Activated naive CD4-positive, alpha-beta T cell treated with anti-CD3 and anti-CD28 coated beads, Interleukin-2, amount 10 ng/mL, durations not matched to agents 7 days and 5 days (primary cell): ENCODE results near the gene TSPAN14.
A peak's percentile ranks its signal among the peaks of the same experiment; 100 is the strongest.

Source experiments
- CTCF ChIA-PET: fragments of 350-600 bp; sonication (Branson Sonifier 250); formaldehyde crosslinking; loops from one replicate; lab custom pipeline; 2021; ENCODE audit warnings: antibody characterized with exemption; lab: Charles Lee
- DNase-seq: peaks from one replicate; pipeline ENCODE4 v3.0.0-alpha.2; 2020
- H3K27ac Mint-ChIP-seq: one replicate; pipeline ENCODE4 v1.8.0; 2021; ENCODE audit warnings: mild to moderate bottlenecking, moderate library complexity, mixed read lengths
- H3K27me3 Mint-ChIP-seq: one replicate; pipeline ENCODE4 v1.8.0; 2021; ENCODE audit warnings: mild to moderate bottlenecking, mixed read lengths
- H3K36me3 Mint-ChIP-seq: one replicate; pipeline ENCODE4 v1.8.0; 2021; ENCODE audit warnings: mixed read lengths
- H3K4me1 Mint-ChIP-seq: one replicate; pipeline ENCODE4 v1.8.0; 2021; ENCODE audit warnings: mixed read lengths
- H3K4me3 Mint-ChIP-seq: one replicate; pipeline ENCODE4 v1.8.0; 2021; ENCODE audit warnings: mild to moderate bottlenecking, moderate library complexity, mixed read lengths
- H3K9me3 Mint-ChIP-seq: one replicate; pipeline ENCODE4 v1.8.0; 2021; ENCODE audit warnings: mixed read lengths

The TSPAN14 gene

GRCh38 chr10:80453842-80454512 is at the start of gene TSPAN14:
Gene TSPAN14 (plus strand): TSS chr10:80454310. CDS start chr10:80489234, 34,924 bp downstream.
- H3K4me3 Mint-ChIP-seq: peak within 1 kb of the TSS; percentile 94
- peaks cover 4% of the 10 kb centered on the region for H3K27me3 Mint-ChIP-seq
- CTCF ChIA-PET: interaction anchor here (2.1 to 39.3 kb wide), 2 partner anchors 9 to 52 kb away, joined by 19 to 986 read pairs; no protein-coding TSS in a partner anchor
- H3K27ac Mint-ChIP-seq: peak within 1 kb of the TSS; percentile 94
- peaks cover 38% of the 10 kb centered on the region for H3K36me3 Mint-ChIP-seq
- H3K9me3 Mint-ChIP-seq: no peaks in the 10 kb centered on the region
- peaks cover 47% of the 10 kb centered on the region for H3K4me1 Mint-ChIP-seq
- peak; percentile 80 for DNase-seq

- DNase-seq: no peak
- peaks cover 12% of the 10 kb centered on the region for H3K4me1 Mint-ChIP-seq
- no peaks in the 10 kb centered on the region for H3K9me3 Mint-ChIP-seq
- no peak overlapping the region for H3K4me3 Mint-ChIP-seq
- H3K36me3 Mint-ChIP-seq: no peaks in the 10 kb centered on the region
- peaks cover 31% of the 10 kb centered on the region for H3K27me3 Mint-ChIP-seq
- H3K27ac Mint-ChIP-seq: no peak overlapping the region
- CTCF ChIA-PET: interaction anchor here (0.7 to 1.5 kb wide), 4 partner anchors 8 to 868 kb away, joined by 3 to 8 read pairs (median 6); no protein-coding TSS in a partner anchor
Observed at GRCh38 chr10:80405035-80405434, 49.1 kb upstream of the TSPAN14 start.

GRCh38 chr10:80405626-80406025 is 48.5 kb upstream of the TSPAN14 start:
- DNase-seq: no peak
- H3K36me3 Mint-ChIP-seq: no peaks in the 10 kb centered on the region
- no peak overlapping the region for H3K4me3 Mint-ChIP-seq
- peaks cover 12% of the 10 kb centered on the region for H3K4me1 Mint-ChIP-seq
- H3K27me3 Mint-ChIP-seq: peaks cover 31% of the 10 kb centered on the region
- H3K9me3 Mint-ChIP-seq: no peaks in the 10 kb centered on the region
- CTCF ChIA-PET: interaction anchor here (0.8 to 1.5 kb wide), 4 partner anchors 9 to 39 kb away, joined by 3 to 8 read pairs (median 6); no protein-coding TSS in a partner anchor
- H3K27ac Mint-ChIP-seq: no peak overlapping the region

GRCh38 chr10:80406204-80406603 is 47.9 kb upstream of the TSPAN14 start:
- CTCF ChIA-PET: interaction anchor here (0.8 to 1.5 kb wide), 4 partner anchors 10 to 38 kb away, joined by 3 to 8 read pairs (median 6); no protein-coding TSS in a partner anchor
- no peaks in the 10 kb centered on the region for H3K9me3 Mint-ChIP-seq
- no peak for DNase-seq

GRCh38 chr10:80407812-80408241 is 46.3 kb upstream of the TSPAN14 start:
- H3K4me1 Mint-ChIP-seq: peaks cover 12% of the 10 kb centered on the region
- peak overlapping the region; percentile 79 for H3K4me3 Mint-ChIP-seq
- no peaks in the 10 kb centered on the region for H3K36me3 Mint-ChIP-seq
- peak; percentile 32 for DNase-seq
- CTCF ChIA-PET: interaction anchor here (0.6 to 1.3 kb wide), 5 partner anchors 11 to 98 kb away, joined by 4 to 5 read pairs (median 4); no protein-coding TSS in a partner anchor
- no peak overlapping the region for H3K27ac Mint-ChIP-seq
- H3K27me3 Mint-ChIP-seq: peaks cover 31% of the 10 kb centered on the region
- H3K9me3 Mint-ChIP-seq: no peaks in the 10 kb centered on the region

More at GRCh38 chr10:80406204-80406603, 47.9 kb upstream of the TSPAN14 start:
- Mint-ChIP-seq H3K36me3 (no peaks in the 10 kb centered on the region), H3K4me1 (peaks cover 12% of the 10 kb centered on the region), H3K4me3 (no peak overlapping the region), H3K27ac (no peak overlapping the region), H3K27me3 (peaks cover 31% of the 10 kb centered on the region)

- CTCF ChIA-PET: interaction anchor here (0.6 to 1.3 kb wide), 5 partner anchors 11 to 97 kb away, joined by 4 to 5 read pairs (median 4); no protein-coding TSS in a partner anchor
- no peaks in the 10 kb centered on the region for H3K9me3 Mint-ChIP-seq
- peak; percentile 89 for DNase-seq
- H3K27ac Mint-ChIP-seq: no peak within 1 kb of the TSS
- peaks cover 16% of the 10 kb centered on the region for H3K4me1 Mint-ChIP-seq
- no peaks in the 10 kb centered on the region for H3K36me3 Mint-ChIP-seq
- peaks cover 31% of the 10 kb centered on the region for H3K27me3 Mint-ChIP-seq
- peak within 1 kb of the TSS; percentile 79 for H3K4me3 Mint-ChIP-seq
Observed at GRCh38 chr10:80408242-80409101, 45.6 kb upstream of the TSPAN14 start, which contains the start of gene PRXL2A. Gene PRXL2A (plus strand): TSS chr10:80408551. CDS start chr10:80420468, 11,917 bp downstream.

GRCh38 chr10:80409121-80409520 is 45.0 kb upstream of the TSPAN14 start:
- Mint-ChIP-seq H3K4me1 (peaks cover 16% of the 10 kb centered on the region), H3K27me3 (peaks cover 31% of the 10 kb centered on the region), H3K36me3 (no peaks in the 10 kb centered on the region), H3K9me3 (no peaks in the 10 kb centered on the region), H3K4me3 (peak overlapping the region; percentile 79), H3K27ac (no peak overlapping the region)
- CTCF ChIA-PET: no interaction called here
- DNase-seq: no peak

- CTCF ChIA-PET: interaction anchor here (1.2 to 1.4 kb wide), 2 partner anchors 33 to 149 kb away, joined by 3 read pairs; no protein-coding TSS in a partner anchor
- Mint-ChIP-seq H3K9me3 (no peaks in the 10 kb centered on the region), H3K4me3 (no peak overlapping the region), H3K27ac (no peak overlapping the region), H3K27me3 (peaks cover 31% of the 10 kb centered on the region), H3K36me3 (no peaks in the 10 kb centered on the region), H3K4me1 (peaks cover 16% of the 10 kb centered on the region)
- DNase-seq: no peak
Observed at GRCh38 chr10:80410122-80410521, 44.0 kb upstream of the TSPAN14 start.

GRCh38 chr10:80410578-80411145 is 43.4 kb upstream of the TSPAN14 start:
- no peak for DNase-seq
- Mint-ChIP-seq H3K9me3 (no peaks in the 10 kb centered on the region), H3K36me3 (no peaks in the 10 kb centered on the region), H3K4me3 (no peak overlapping the region), H3K27me3 (peaks cover 30% of the 10 kb centered on the region), H3K27ac (no peak overlapping the region), H3K4me1 (peaks cover 16% of the 10 kb centered on the region)
- CTCF ChIA-PET: interaction anchor here (1.2 to 1.7 kb wide), 3 partner anchors 33 to 150 kb away, joined by 3 to 7 read pairs (median 3); no protein-coding TSS in a partner anchor

- Mint-ChIP-seq H3K27me3 (peaks cover 25% of the 10 kb centered on the region), H3K4me1 (peaks cover 16% of the 10 kb centered on the region), H3K9me3 (no peaks in the 10 kb centered on the region), H3K36me3 (no peaks in the 10 kb centered on the region), H3K27ac (no peak overlapping the region), H3K4me3 (no peak overlapping the region)
- no peak for DNase-seq
- CTCF ChIA-PET: interaction anchor here (1.7 kb wide), 1 partner anchor 32 kb away, joined by 7 read pairs; no protein-coding TSS in a partner anchor
Observed at GRCh38 chr10:80411267-80411668, 42.8 kb upstream of the TSPAN14 start.

- Mint-ChIP-seq H3K9me3 (no peaks in the 10 kb centered on the region), H3K36me3 (no peaks in the 10 kb centered on the region), H3K27me3 (peaks cover 21% of the 10 kb centered on the region), H3K27ac (no peak overlapping the region), H3K4me3 (no peak overlapping the region), H3K4me1 (peaks cover 16% of the 10 kb centered on the region)
- DNase-seq: no peak
- CTCF ChIA-PET: interaction anchor here (1.7 kb wide), 1 partner anchor 32 kb away, joined by 7 read pairs; no protein-coding TSS in a partner anchor
Observed at GRCh38 chr10:80411681-80412220, 42.4 kb upstream of the TSPAN14 start.

- Mint-ChIP-seq H3K27ac (no peak overlapping the region), H3K36me3 (no peaks in the 10 kb centered on the region), H3K4me3 (no peak overlapping the region), H3K27me3 (peaks cover 14% of the 10 kb centered on the region), H3K9me3 (no peaks in the 10 kb centered on the region), H3K4me1 (peaks cover 15% of the 10 kb centered on the region)
- CTCF ChIA-PET: interaction anchor here (1.7 kb wide), 1 partner anchor 31 kb away, joined by 7 read pairs; no protein-coding TSS in a partner anchor
- DNase-seq: no peak
Observed at GRCh38 chr10:80412486-80412885, 41.6 kb upstream of the TSPAN14 start.
